ENCODE results near the gene VOPP1. TPM values are rescaled to one million over a fixed set of nuclear protein-coding genes. Genes with fewer than 3 reads are reported as not detected.
"Not testable (repeated sequence)": the region's sequence is repeated elsewhere in the genome, so short reads cannot be mapped to it uniquely, and the experiment has no call there.

VOPP1 gene
- total and polyA plus RNA-seq, 11 donors, result 9.9 to 58.0 (median 22.9) TPM

GRCh38 chr7:55512635-55513191 is 59.6 kb downstream of the VOPP1 start:
- intact Hi-C loops (cut with DNase I), result no loop called here

DNA sequence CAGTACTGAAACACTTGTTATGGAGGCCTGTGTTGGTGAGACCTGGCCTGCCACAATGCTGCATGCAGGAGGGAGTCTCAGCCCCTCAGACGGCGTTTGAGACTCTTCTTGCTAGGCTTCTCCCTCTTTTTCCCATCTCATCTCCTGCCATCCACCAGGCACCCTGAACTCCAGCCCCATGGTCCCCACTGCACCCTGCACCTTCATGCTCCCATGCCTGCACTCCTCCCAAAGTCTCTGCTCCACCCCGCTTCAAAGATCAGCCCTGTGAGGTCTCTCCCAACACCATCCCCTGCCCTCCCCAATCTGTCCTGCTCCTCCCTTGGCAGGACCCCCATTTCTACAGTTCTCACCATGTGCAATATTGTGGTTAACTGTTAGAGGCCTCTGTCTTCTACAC is 61.7 kb downstream of the VOPP1 start:
- no peak for TF ChIP-seq POLR2A (IDR thresholded peaks at IDR 0.05)
- TF ChIP-seq, protein P1, sequence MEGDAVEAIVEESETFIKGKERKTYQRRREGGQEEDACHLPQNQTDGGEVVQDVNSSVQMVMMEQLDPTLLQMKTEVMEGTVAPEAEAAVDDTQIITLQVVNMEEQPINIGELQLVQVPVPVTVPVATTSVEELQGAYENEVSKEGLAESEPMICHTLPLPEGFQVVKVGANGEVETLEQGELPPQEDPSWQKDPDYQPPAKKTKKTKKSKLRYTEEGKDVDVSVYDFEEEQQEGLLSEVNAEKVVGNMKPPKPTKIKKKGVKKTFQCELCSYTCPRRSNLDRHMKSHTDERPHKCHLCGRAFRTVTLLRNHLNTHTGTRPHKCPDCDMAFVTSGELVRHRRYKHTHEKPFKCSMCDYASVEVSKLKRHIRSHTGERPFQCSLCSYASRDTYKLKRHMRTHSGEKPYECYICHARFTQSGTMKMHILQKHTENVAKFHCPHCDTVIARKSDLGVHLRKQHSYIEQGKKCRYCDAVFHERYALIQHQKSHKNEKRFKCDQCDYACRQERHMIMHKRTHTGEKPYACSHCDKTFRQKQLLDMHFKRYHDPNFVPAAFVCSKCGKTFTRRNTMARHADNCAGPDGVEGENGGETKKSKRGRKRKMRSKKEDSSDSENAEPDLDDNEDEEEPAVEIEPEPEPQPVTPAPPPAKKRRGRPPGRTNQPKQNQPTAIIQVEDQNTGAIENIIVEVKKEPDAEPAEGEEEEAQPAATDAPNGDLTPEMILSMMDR (IDR thresholded peaks at IDR 0.05), result no peak
- ATAC-seq (no peak), DNase-seq (no peak)
- intact Hi-C loops (cut with DNase I), result no loop called here
- no peaks in the 10 kb centered on the region for H3K27me3 ChIP-seq
- H3K4me1 ChIP-seq, result peaks cover 0 to 21% (median 5%) of the 10 kb centered on the region in 12 donors
- H3K27ac ChIP-seq, result no peak overlapping the region
- H3K36me3 ChIP-seq, result peaks cover 0 to 34% (median 3%) of the 10 kb centered on the region in 9 donors
- H3K4me3 ChIP-seq, result no peak overlapping the region
- WGBS, 4 donors, result 98 to 100% (median 98%) methylated on average over 3 of the region's 3 CpGs
- H3K9me3 ChIP-seq, result no peaks in the 10 kb centered on the region

More at GRCh38 chr7:55512635-55513191, 59.6 kb downstream of the VOPP1 start:
- Histone ChIP-seq H3K36me3 (peaks cover 0 to 52% (median 8%) of the 10 kb centered on the region in 9 donors), H3K27ac (no peak overlapping the region), H3K4me3 (no peak overlapping the region), H3K27me3 (no peaks in the 10 kb centered on the region), H3K9me3 (no peaks in the 10 kb centered on the region), H3K4me1 (peaks cover 0 to 29% (median 14%) of the 10 kb centered on the region in 12 donors)
- ATAC-seq (no peak), DNase-seq (no peak)
- no peak for TF ChIP-seq POLR2A (IDR thresholded peaks at IDR 0.05)
- TF ChIP-seq, protein P1 (IDR thresholded peaks at IDR 0.05), result no peak
- 90 to 95% (median 93%) methylated on average over 8 to 10 of the region's 10 CpGs for WGBS, 4 donors

- WGBS, 4 donors, result 92 to 100% (median 95%) methylated on average over 1 of the region's 1 CpG
- intact Hi-C loops (cut with DNase I); H3K4me3 ChIP-seq; H3K27ac ChIP-seq; ATAC-seq; DNase-seq; H3K27me3 ChIP-seq; H3K9me3 ChIP-seq: not testable (repeated sequence)
- Histone ChIP-seq H3K4me1 (peaks cover 0 to 18% (median under 1%) of the 10 kb centered on the region in 12 donors), H3K36me3 (peaks cover 0 to 30% (median 0%) of the 10 kb centered on the region in 9 donors)
Measured at GRCh38 chr7:55510206-55510605, 62.1 kb downstream of the VOPP1 start.

- WGBS, 4 donors, result 42 to 73% (median 53%) methylated on average over 1 of the region's 1 CpG
- H3K27ac ChIP-seq, result no peak overlapping the region
- no peaks in the 10 kb centered on the region for H3K27me3 ChIP-seq
- H3K9me3 ChIP-seq, result no peaks in the 10 kb centered on the region
- ATAC-seq (peak in 1 of 4 donors; percentile 47), DNase-seq (no peak)
- H3K4me1 ChIP-seq, result peaks cover 0 to 25% (median 3%) of the 10 kb centered on the region in 12 donors
- no peak overlapping the region for H3K4me3 ChIP-seq
- peaks cover 0 to 22% (median 0%) of the 10 kb centered on the region in 9 donors for H3K36me3 ChIP-seq
- TF ChIP-seq, protein P1 (IDR thresholded peaks at IDR 0.05), result no peak
- no peak for TF ChIP-seq POLR2A (IDR thresholded peaks at IDR 0.05)
- intact Hi-C loops (cut with DNase I), result loop anchor here in 1 of 10 donors (10.0 kb wide), 1 partner anchor 65 kb away; the partner anchor contains the start of gene VOPP1
Measured at GRCh38 chr7:55509322-55509721, 63.0 kb downstream of the VOPP1 start.
